ENCODE results near the gene HSPA1A. TPM values are rescaled to one million over a fixed set of nuclear protein-coding genes. Genes with fewer than 3 reads are reported as not detected.

The HSPA1A gene
- total RNA-seq, 1 experiment from 2014 or later, result 169 TPM

GRCh38 chr6:31765910-31766794 is 49.2 kb upstream of the HSPA1A start:
- DNase-seq (ENCODE audit: low read depth, low spot score) (no peak), ATAC-seq (no peak)
- ChIA-PET CTCF (no interaction called here), POLR2A (no interaction called here)
- in situ Hi-C loops (cut with HindIII; ENCODE audit: low pct_unique_long_range_greater_than_20kb, low sequenced_read_pairs) (no loop called here), intact Hi-C loops (cut with micrococcal nuclease; ENCODE audit: unreplicated experiment) (no loop called here)
- Histone ChIP-seq H3K4me3 (ENCODE audit: low read depth in 2 of 2, low read length in 2 of 2) (no peak overlapping the region), H3K27ac (ENCODE audit: low read length) (no peak overlapping the region), H3K4me1 (ENCODE audit: control insufficient read depth, insufficient read depth, low read length) (no peaks in the 10 kb centered on the region), H3K27me3 (ENCODE audit: control insufficient read depth, insufficient read depth, low read length) (no peaks in the 10 kb centered on the region), H3K9me3 (ENCODE audit: control insufficient read depth, insufficient read depth, low read depth, low read length) (no peaks in the 10 kb centered on the region), H3K36me3 (ENCODE audit: control insufficient read depth, insufficient read depth, low read length) (no peaks in the 10 kb centered on the region)
- TF ChIP-seq REST (IDR thresholded peaks at IDR 0.05; ENCODE audit: insufficient read depth in 1 of 2, low read depth in 2 of 2, low read length in 1 of 2) (no peak), CTCF (IDR thresholded peaks at IDR 0.05) (no peak), SIN3A (IDR thresholded peaks at IDR 0.05; ENCODE audit: borderline replicate concordance, insufficient read depth, low read depth, low read length) (no peak), TCF7L2 (IDR thresholded peaks at IDR 0.05; ENCODE audit: low read depth, low read length) (no peak), POLR2AphosphoS5 (IDR thresholded peaks at IDR 0.05; ENCODE audit: low read depth, low read length) (no peak)
- no TSS peak for BruUV-seq (replicated peaks)

GRCh38 chr6:31767096-31767645 is 48.2 kb upstream of the HSPA1A start:
- ChIA-PET POLR2A (no interaction called here), CTCF (no interaction called here)
- no peak for TF ChIP-seq SIN3A (IDR thresholded peaks at IDR 0.05; ENCODE audit: borderline replicate concordance, insufficient read depth, low read depth, low read length)
- TF ChIP-seq CTCF (IDR thresholded peaks at IDR 0.05), result no peak
- no peak for TF ChIP-seq POLR2AphosphoS5 (IDR thresholded peaks at IDR 0.05; ENCODE audit: low read depth, low read length)
- TF ChIP-seq REST (IDR thresholded peaks at IDR 0.05; ENCODE audit: insufficient read depth in 1 of 2, low read depth in 2 of 2, low read length in 1 of 2), result no peak
- TF ChIP-seq TCF7L2 (IDR thresholded peaks at IDR 0.05; ENCODE audit: low read depth, low read length), result no peak
- Histone ChIP-seq H3K36me3 (ENCODE audit: control insufficient read depth, insufficient read depth, low read length) (no peaks in the 10 kb centered on the region), H3K9me3 (ENCODE audit: control insufficient read depth, insufficient read depth, low read depth, low read length) (no peaks in the 10 kb centered on the region), H3K4me3 (ENCODE audit: low read depth in 2 of 2, low read length in 2 of 2) (no peak overlapping the region), H3K4me1 (ENCODE audit: control insufficient read depth, insufficient read depth, low read length) (no peaks in the 10 kb centered on the region), H3K27me3 (ENCODE audit: control insufficient read depth, insufficient read depth, low read length) (no peaks in the 10 kb centered on the region), H3K27ac (ENCODE audit: low read length) (no peak overlapping the region)
- ATAC-seq, result no peak
- intact Hi-C loops (cut with micrococcal nuclease; ENCODE audit: unreplicated experiment) (no loop called here), in situ Hi-C loops (cut with HindIII; ENCODE audit: low pct_unique_long_range_greater_than_20kb, low sequenced_read_pairs) (no loop called here)
- no peak for DNase-seq (ENCODE audit: low read depth, low spot score)
- BruUV-seq (replicated peaks), result no TSS peak
